22Rv1 (cell line): ENCODE results near the gene PJA1.

Source experiments
- H3K27ac ChIP-seq: fragments of 450-650 bp; 2 replicates; pipeline ENCODE4 v1.5.1; 2017
- ZFX ChIP-seq: fragments of 450-650 bp; IDR thresholded peaks from 2 replicates; pipeline ENCODE4 v1.6.1; 2017; ENCODE audit warnings: antibody characterized with exemption, borderline replicate concordance
- TF ChIP-seq, protein P1 (sequence below): fragments of 450-650 bp; IDR thresholded peaks from 2 replicates; pipeline ENCODE4 v1.5.1; 2017; ENCODE audit warnings: mild to moderate bottlenecking

PJA1 gene

DNA sequence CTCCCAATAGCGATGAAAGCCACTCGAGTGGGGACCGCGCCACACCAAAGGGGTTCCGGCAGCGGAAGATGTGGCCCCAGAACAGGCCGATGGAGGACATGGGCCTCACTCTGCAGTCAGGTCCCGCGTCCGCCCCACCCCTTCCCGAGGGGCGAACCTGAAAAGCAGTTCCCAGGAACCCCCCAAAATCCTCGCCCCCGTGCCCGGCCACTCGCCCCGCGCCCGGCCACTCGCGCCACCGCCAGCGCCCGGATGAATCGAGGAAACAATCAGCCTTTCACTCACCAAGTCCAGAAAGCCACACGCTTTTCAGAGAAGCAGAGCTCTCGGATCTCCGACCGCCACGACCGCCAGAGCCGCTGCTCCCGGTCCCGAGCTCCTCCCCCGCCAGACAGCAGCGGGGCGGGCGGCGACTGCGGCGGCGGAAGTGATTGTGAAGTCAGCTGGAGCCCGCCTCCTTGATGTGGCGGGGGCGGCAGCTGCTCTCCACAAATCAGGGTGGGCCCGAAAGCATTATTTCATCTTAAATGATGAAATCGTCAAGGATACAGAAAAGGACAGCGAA is at the start of gene PJA1:
Gene PJA1, minus strand, starts transcription at position 367 of the 565 bp plus-strand sequence. CDS start 2,380 bp downstream, outside the sequence.
- no peak within 1 kb of the TSS for H3K27ac ChIP-seq

GRCh38 chrX:69214463-69214862 is 49.2 kb upstream of the PJA1 start:
- H3K27ac ChIP-seq: no peak overlapping the region
- TF ChIP-seq ZFX: no peak
- TF ChIP-seq, protein P1, sequence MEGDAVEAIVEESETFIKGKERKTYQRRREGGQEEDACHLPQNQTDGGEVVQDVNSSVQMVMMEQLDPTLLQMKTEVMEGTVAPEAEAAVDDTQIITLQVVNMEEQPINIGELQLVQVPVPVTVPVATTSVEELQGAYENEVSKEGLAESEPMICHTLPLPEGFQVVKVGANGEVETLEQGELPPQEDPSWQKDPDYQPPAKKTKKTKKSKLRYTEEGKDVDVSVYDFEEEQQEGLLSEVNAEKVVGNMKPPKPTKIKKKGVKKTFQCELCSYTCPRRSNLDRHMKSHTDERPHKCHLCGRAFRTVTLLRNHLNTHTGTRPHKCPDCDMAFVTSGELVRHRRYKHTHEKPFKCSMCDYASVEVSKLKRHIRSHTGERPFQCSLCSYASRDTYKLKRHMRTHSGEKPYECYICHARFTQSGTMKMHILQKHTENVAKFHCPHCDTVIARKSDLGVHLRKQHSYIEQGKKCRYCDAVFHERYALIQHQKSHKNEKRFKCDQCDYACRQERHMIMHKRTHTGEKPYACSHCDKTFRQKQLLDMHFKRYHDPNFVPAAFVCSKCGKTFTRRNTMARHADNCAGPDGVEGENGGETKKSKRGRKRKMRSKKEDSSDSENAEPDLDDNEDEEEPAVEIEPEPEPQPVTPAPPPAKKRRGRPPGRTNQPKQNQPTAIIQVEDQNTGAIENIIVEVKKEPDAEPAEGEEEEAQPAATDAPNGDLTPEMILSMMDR: no peak

More for the DNA sequence above, at the start of gene PJA1:
- TF ChIP-seq, protein P1: no peak
- no peak for TF ChIP-seq ZFX

- no peak overlapping the region for H3K27ac ChIP-seq
- no peak for TF ChIP-seq ZFX
- TF ChIP-seq, protein P1: no peak
These were observed 46.4 kb upstream of the PJA1 start for GRCh38 chrX:69211701-69212100.

GRCh38 chrX:69210581-69210980 is 45.3 kb upstream of the PJA1 start:
- TF ChIP-seq, protein P1: no peak
- no peak for TF ChIP-seq ZFX
- no peak overlapping the region for H3K27ac ChIP-seq

- TF ChIP-seq ZFX: no peak
- TF ChIP-seq, protein P1: no peak
- no peak overlapping the region for H3K27ac ChIP-seq
These were observed 42.0 kb upstream of the PJA1 start for GRCh38 chrX:69207216-69207615.

- TF ChIP-seq ZFX: no peak
- TF ChIP-seq, protein P1: no peak
- no peak overlapping the region for H3K27ac ChIP-seq
These were observed 38.4 kb upstream of the PJA1 start for GRCh38 chrX:69203638-69204037.

GRCh38 chrX:69197690-69198089 is 32.4 kb upstream of the PJA1 start:
- no peak overlapping the region for H3K27ac ChIP-seq
- TF ChIP-seq ZFX: no peak
- TF ChIP-seq, protein P1: no peak
